Measurements from ENCODE around the gene CNGA4. TPM values are rescaled to one million over a fixed set of nuclear protein-coding genes. Genes with fewer than 3 reads are reported as not detected.
A peak's percentile ranks its signal among the peaks of the same experiment; 100 is the strongest.

The CNGA4 gene
- total and polyA plus RNA-seq, 2 of the 4 experiments (the other 2 are of a cell fraction) = under 0.01 to 0.12 TPM

GRCh38 chr11:6202041-6202440 lies 36.8 kb upstream of the CNGA4 start:
- Histone ChIP-seq H2BK120ac (ENCODE audit: low read depth, low read length) (no peak overlapping the region), H3K36me3 (ENCODE audit: control insufficient read depth, insufficient read depth, low read length) (peaks cover 2% of the 10 kb centered on the region; the same call in 1 of the 2 replicates), H2AK5ac (ENCODE audit: low read depth, low read length) (no peak overlapping the region), H3K56ac (ENCODE audit: extremely low read depth, insufficient read depth, low read length) (no peak overlapping the region), H3K4me1 (ENCODE audit: control insufficient read depth, insufficient read depth, low read length) (peaks cover 2% of the 10 kb centered on the region; the same call in 1 of the 2 replicates), H3K27me3 (ENCODE audit: control insufficient read depth, insufficient read depth, low read length) (no peaks in the 10 kb centered on the region), H3K9me3 (ENCODE audit: control insufficient read depth, insufficient read depth, low read length) (no peaks in the 10 kb centered on the region), H3K4me3 (ENCODE audit: insufficient read depth, low read depth, low read length) (no peak overlapping the region), H4K8ac (ENCODE audit: low read depth in 2 of 2, low read length in 2 of 2) (no peak overlapping the region), H2AK9ac (replicated peaks; ENCODE audit: low read depth, low read length, poor library complexity) (no peak overlapping the region), H3K79me1 (ENCODE audit: low read depth in 1 of 2, low read length in 2 of 2) (no peaks in the 10 kb centered on the region), H4K20me1 (ENCODE audit: insufficient read depth, low read length) (no peaks in the 10 kb centered on the region), H4K91ac (ENCODE audit: insufficient read depth, low read depth, low read length) (no peak overlapping the region), H3K27ac (ENCODE audit: insufficient read depth, low read length) (no peak overlapping the region), H2BK20ac (ENCODE audit: low read depth, low read length) (no peak overlapping the region), H3K14ac (replicated peaks; ENCODE audit: low read depth, low read length) (no peak overlapping the region), H3K9me1 (ENCODE audit: insufficient read depth, low read length) (no peaks in the 10 kb centered on the region), H3K9ac (ENCODE audit: low read depth, low read length) (no peak overlapping the region), H2BK15ac (ENCODE audit: low read depth, low read length) (no peak overlapping the region), H2BK5ac (ENCODE audit: low read depth, low read length, poor library complexity, severe bottlenecking) (no peak overlapping the region), H2AFZ (replicated peaks; ENCODE audit: low read length, poor library complexity) (no peak overlapping the region), H3K4me2 (ENCODE audit: low read depth, low read length) (no peak overlapping the region; the same call in 1 of the 2 replicates), H4K5ac (ENCODE audit: low read depth, low read length) (no peak overlapping the region), H3K18ac (ENCODE audit: low read depth, low read length) (no peak overlapping the region; the same call in 1 of the 2 replicates), H3K4ac (ENCODE audit: low read depth, low read length) (no peak overlapping the region), H3K23ac (ENCODE audit: low read depth, low read length) (no peak overlapping the region)
- ChIA-PET POLR2A (ENCODE audit: unreplicated experiment) (no interaction called here), CTCF (no interaction called here)
- peak; percentile 31 for ATAC-seq (ENCODE audit: low read depth)
- intact Hi-C loops (cut with micrococcal nuclease) (no loop called here), dilution Hi-C loops (cut with HindIII; ENCODE audit: low sequenced_read_pairs, unreplicated experiment) (no loop called here), in situ Hi-C loops (cut with MboI; ENCODE audit: low sequenced_read_pairs) (no loop called here)
- DNase-seq = peak; percentile 23
- no TSS peak for BruUV-seq (replicated peaks)
- TF ChIP-seq MAZ (IDR thresholded peaks at IDR 0.05; ENCODE audit: borderline replicate concordance, low read depth, low read length) = no peak
- no peak for TF ChIP-seq RAD21 (IDR thresholded peaks at IDR 0.05; ENCODE audit: low read length)
- WGBS, 2 experiments (ENCODE audit: extremely low coverage in 2 of 2, insufficient read length in 1 of 2) = 88% methylated on average over 1 of the region's 1 CpG; no CpG with 5 or more reads in 1 of the 2 experiments
